ENCODE data around the gene SFXN3. TPM values are rescaled to one million over a fixed set of nuclear protein-coding genes. Genes with fewer than 3 reads are reported as not detected.
A peak's percentile ranks its signal among the peaks of the same experiment; 100 is the strongest.

SFXN3 gene
- total and polyA plus RNA-seq, 2 experiments from 2014 or later = 58.8 to 79.8 TPM

DNA sequence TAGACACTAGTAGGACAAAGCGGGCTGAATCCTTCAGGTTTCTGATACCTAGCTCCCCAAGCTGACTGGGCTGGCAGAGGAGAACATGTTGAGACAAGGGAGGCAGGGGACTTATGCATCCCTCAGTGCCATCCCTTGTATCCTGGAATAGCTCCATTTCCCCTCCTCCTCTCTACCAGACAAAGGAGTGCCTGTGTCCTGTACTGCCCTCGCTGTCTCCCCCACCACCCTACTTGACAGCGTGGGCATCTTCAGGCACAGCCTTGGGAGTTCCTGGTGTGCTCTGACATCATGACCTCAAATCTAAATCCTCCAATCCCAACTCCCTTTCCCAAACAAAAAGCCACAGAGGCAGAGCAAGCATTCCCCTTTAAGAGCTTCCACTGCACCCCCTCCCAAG is 9.0 kb downstream of the SFXN3 start:
- Histone ChIP-seq H3K9ac (no peak overlapping the region), H3K9me2 (ENCODE audit: insufficient read depth) (no peaks in the 10 kb centered on the region), H3K4me1 (ENCODE audit: insufficient read depth) (peaks cover 13% of the 10 kb centered on the region), H3F3A (ENCODE audit: insufficient read depth) (peaks cover 44% of the 10 kb centered on the region), H3K36me3 (ENCODE audit: low read depth) (peaks cover 30% of the 10 kb centered on the region), H4K20me1 (ENCODE audit: insufficient read depth) (no peaks in the 10 kb centered on the region), H3K4me3 (no peak overlapping the region), H3K27ac (no peak overlapping the region), H3K79me2 (ENCODE audit: insufficient read depth) (peaks cover 19% of the 10 kb centered on the region), H3K4me2 (ENCODE audit: unreplicated experiment) (no peak overlapping the region), H3K27me3 (replicated peaks; ENCODE audit: insufficient read depth) (no peaks in the 10 kb centered on the region), H2AFZ (no peak overlapping the region), H3K9me3 (ENCODE audit: low read depth) (no peaks in the 10 kb centered on the region)
- WGBS, 2 experiments (ENCODE audit: low coverage in 1 of 2, low lambda C conversion rate in 2 of 2, missing lambda C conversion rate in 2 of 2) = 92 to 100% methylated on average over 3 of the region's 3 CpGs
- in situ Hi-C loops (cut with MboI) = no loop called here
- no peak for DNase-seq
- TF ChIP-seq EZH2 (IDR thresholded peaks at IDR 0.05; ENCODE audit: insufficient read depth, poor library complexity, severe bottlenecking) = no peak
- no peak for TF ChIP-seq EZH2phosphoT487 (IDR thresholded peaks at IDR 0.05; ENCODE audit: insufficient read depth, low read depth)

GRCh38 chr10:101040851-101041250 is 9.8 kb downstream of the SFXN3 start:
- no peak overlapping the region; the same call in 1 of the 2 replicates for H3K9ac ChIP-seq
- H3K27me3 ChIP-seq (replicated peaks; ENCODE audit: insufficient read depth) = no peaks in the 10 kb centered on the region
- H3K4me3 ChIP-seq = no peak overlapping the region
- in situ Hi-C loops (cut with MboI) = no loop called here
- peaks cover 13% of the 10 kb centered on the region for H3K4me1 ChIP-seq (ENCODE audit: insufficient read depth)
- TF ChIP-seq EZH2 (IDR thresholded peaks at IDR 0.05; ENCODE audit: insufficient read depth, poor library complexity, severe bottlenecking) (no peak), EZH2phosphoT487 (IDR thresholded peaks at IDR 0.05; ENCODE audit: insufficient read depth, low read depth) (no peak)
- no peaks in the 10 kb centered on the region for H3K9me3 ChIP-seq (ENCODE audit: low read depth)
- H3F3A ChIP-seq (ENCODE audit: insufficient read depth) = peaks cover 44% of the 10 kb centered on the region
- peaks cover 23% of the 10 kb centered on the region for H3K36me3 ChIP-seq (ENCODE audit: low read depth)
- H3K79me2 ChIP-seq (ENCODE audit: insufficient read depth) = peaks cover 11% of the 10 kb centered on the region
- H3K27ac ChIP-seq = no peak overlapping the region
- 58 to 71% methylated on average over 2 of the region's 2 CpGs for WGBS, 2 experiments (ENCODE audit: low coverage in 1 of 2, low lambda C conversion rate in 2 of 2, missing lambda C conversion rate in 2 of 2)
- H3K4me2 ChIP-seq (ENCODE audit: unreplicated experiment) = no peak overlapping the region
- no peak for DNase-seq
- H3K9me2 ChIP-seq (ENCODE audit: insufficient read depth) = no peaks in the 10 kb centered on the region
- no peak overlapping the region for H2AFZ ChIP-seq
- no peaks in the 10 kb centered on the region for H4K20me1 ChIP-seq (ENCODE audit: insufficient read depth)

- WGBS, 2 experiments (ENCODE audit: low coverage in 1 of 2, low lambda C conversion rate in 2 of 2, missing lambda C conversion rate in 2 of 2) = 20 to 22% methylated on average over 5 to 6 of the region's 6 CpGs
- H3K4me3 ChIP-seq = no peak overlapping the region
- peaks cover 6% of the 10 kb centered on the region for H3K79me2 ChIP-seq (ENCODE audit: insufficient read depth)
- no peak overlapping the region for H3K4me2 ChIP-seq (ENCODE audit: unreplicated experiment)
- no peak overlapping the region; the same call in 1 of the 2 replicates for H3K9ac ChIP-seq
- no peak for TF ChIP-seq EZH2 (IDR thresholded peaks at IDR 0.05; ENCODE audit: insufficient read depth, poor library complexity, severe bottlenecking)
- no peak for TF ChIP-seq EZH2phosphoT487 (IDR thresholded peaks at IDR 0.05; ENCODE audit: insufficient read depth, low read depth)
- peak; percentile 92 for DNase-seq
- H3K27ac ChIP-seq = peak overlapping the region; percentile 95; the same call in 1 of the 2 replicates
- H3F3A ChIP-seq (ENCODE audit: insufficient read depth) = peaks cover 44% of the 10 kb centered on the region
- peaks cover 18% of the 10 kb centered on the region for H3K36me3 ChIP-seq (ENCODE audit: low read depth)
- in situ Hi-C loops (cut with MboI) = no loop called here
- peaks cover 13% of the 10 kb centered on the region for H3K4me1 ChIP-seq (ENCODE audit: insufficient read depth)
- H3K27me3 ChIP-seq (replicated peaks; ENCODE audit: insufficient read depth) = no peaks in the 10 kb centered on the region
- no peak overlapping the region for H2AFZ ChIP-seq
- H4K20me1 ChIP-seq (ENCODE audit: insufficient read depth) = no peaks in the 10 kb centered on the region
- H3K9me2 ChIP-seq (ENCODE audit: insufficient read depth) = no peaks in the 10 kb centered on the region
- no peaks in the 10 kb centered on the region for H3K9me3 ChIP-seq (ENCODE audit: low read depth)
These were observed 10.3 kb downstream of the SFXN3 start for GRCh38 chr10:101041252-101041761.

DNA sequence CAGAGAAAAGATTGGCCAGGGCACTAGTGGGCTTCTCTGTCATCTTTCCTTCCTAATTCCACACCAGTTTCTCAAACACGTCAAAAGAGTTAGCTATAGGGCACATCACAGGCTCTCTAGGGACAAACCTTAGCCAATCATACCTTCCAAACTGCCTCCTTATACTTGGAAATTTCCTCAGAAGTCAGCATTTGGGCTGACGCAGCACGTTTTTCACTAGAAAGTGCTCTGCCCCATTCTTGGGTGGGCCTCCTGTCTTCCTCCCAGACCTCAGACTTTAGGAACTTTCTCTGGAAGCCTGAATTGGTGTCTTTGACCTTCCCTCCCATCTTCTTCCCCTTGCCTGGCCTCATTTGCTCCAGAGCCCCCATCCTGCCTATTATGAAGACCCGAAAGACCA is 11.1 kb downstream of the SFXN3 start:
- Histone ChIP-seq H3K9me2 (ENCODE audit: insufficient read depth) (no peaks in the 10 kb centered on the region), H3K27ac (peak overlapping the region; percentile 95), H3F3A (ENCODE audit: insufficient read depth) (peaks cover 44% of the 10 kb centered on the region), H3K4me1 (ENCODE audit: insufficient read depth) (peaks cover 13% of the 10 kb centered on the region), H3K79me2 (ENCODE audit: insufficient read depth) (no peaks in the 10 kb centered on the region), H3K27me3 (replicated peaks; ENCODE audit: insufficient read depth) (no peaks in the 10 kb centered on the region; the same call in 1 of the 2 replicates), H3K9me3 (ENCODE audit: low read depth) (no peaks in the 10 kb centered on the region), H3K9ac (peak overlapping the region; percentile 93), H4K20me1 (ENCODE audit: insufficient read depth) (no peaks in the 10 kb centered on the region), H2AFZ (peak overlapping the region; percentile 99; the same call in 1 of the 2 replicates), H3K4me3 (peak overlapping the region; percentile 87), H3K36me3 (ENCODE audit: low read depth) (peaks cover 12% of the 10 kb centered on the region), H3K4me2 (ENCODE audit: unreplicated experiment) (peak overlapping the region; percentile 100)
- no peak for DNase-seq
- TF ChIP-seq EZH2phosphoT487 (IDR thresholded peaks at IDR 0.05; ENCODE audit: insufficient read depth, low read depth) (no peak), EZH2 (IDR thresholded peaks at IDR 0.05; ENCODE audit: insufficient read depth, poor library complexity, severe bottlenecking) (no peak)
- WGBS, 2 experiments (ENCODE audit: low coverage in 1 of 2, low lambda C conversion rate in 2 of 2, missing lambda C conversion rate in 2 of 2) = 37 to 39% methylated on average over 4 of the region's 4 CpGs
- in situ Hi-C loops (cut with MboI) = no loop called here

Data from GM23248 (cell line).